ELR (cell line): Measurements from ENCODE around the gene SH3TC1.

Source experiments
- DNase-seq: peaks from one replicate; pipeline ENCODE4 v3.0.0-alpha.2; 2015; ENCODE audit warnings: low read depth

The SH3TC1 gene

DNA sequence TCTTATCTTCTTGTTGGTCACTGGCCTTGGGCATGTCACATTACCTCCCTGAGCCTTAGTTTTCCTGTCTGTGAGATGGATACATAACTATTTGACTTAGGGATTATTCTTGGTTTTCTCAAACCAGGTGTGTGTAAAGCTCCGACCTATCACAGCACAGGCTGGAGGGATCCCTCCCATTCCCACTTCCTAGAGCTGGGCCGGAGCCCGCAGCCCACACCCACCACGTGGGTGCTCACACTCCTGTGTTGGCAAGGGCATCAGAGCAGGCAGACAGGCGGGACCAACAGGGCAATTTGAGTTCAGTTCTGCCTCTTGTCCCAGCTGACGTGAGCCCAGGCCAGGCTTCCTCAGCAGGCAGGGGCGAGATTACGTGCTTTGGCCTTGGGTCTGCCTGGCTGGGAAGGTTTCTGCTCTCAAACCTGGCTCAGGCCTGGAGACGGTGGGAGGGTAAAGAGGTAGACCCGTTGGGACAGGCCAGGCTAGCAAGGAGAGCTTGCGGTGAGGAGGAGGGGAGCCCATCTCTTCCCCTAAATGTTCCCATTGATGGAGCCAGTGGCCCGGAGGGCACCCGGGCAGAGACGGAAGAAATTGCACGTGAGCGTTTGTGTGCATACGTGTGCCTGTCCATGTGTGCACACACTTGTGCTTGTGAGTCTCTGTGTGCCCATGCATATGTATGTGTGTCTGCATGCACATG lies 734 bp upstream of the SH3TC1 start:
- DNase-seq = no peak

DNA sequence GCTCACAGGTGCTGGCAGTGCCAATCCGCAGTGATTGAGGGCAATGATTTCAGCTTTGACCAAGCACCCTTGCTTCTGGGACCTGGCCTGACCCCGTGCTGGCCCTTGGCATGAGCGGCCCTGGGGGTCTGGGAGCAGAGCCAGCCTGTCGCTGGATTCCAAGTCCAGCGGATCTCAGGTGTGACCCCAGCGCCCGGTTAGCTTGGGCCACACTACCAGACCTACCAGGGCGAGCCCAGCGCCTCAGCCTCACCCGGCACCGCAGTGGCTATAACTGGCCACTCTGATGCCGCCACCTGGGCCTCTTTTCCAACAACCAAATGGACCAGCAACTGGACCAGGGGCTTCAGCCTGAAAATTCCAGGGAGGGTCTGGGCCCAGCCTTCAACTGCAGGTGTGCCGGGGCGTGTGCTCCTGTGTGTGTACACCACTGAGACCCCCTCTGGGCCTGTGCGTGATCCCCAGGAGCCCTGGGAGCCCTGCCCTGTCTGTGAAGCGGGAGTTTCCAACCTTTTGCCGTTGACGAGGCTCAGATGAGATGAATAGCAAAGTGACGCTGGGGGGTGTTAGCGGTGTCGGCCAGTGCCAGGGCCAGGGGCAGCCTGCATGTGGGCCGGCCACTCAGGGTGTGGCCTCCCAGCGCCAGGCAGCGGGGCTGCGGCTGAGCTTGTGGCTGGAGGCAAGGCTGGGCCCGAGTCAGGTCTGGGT lies 658 bp downstream of the SH3TC1 start:
- DNase-seq = no peak

DNA sequence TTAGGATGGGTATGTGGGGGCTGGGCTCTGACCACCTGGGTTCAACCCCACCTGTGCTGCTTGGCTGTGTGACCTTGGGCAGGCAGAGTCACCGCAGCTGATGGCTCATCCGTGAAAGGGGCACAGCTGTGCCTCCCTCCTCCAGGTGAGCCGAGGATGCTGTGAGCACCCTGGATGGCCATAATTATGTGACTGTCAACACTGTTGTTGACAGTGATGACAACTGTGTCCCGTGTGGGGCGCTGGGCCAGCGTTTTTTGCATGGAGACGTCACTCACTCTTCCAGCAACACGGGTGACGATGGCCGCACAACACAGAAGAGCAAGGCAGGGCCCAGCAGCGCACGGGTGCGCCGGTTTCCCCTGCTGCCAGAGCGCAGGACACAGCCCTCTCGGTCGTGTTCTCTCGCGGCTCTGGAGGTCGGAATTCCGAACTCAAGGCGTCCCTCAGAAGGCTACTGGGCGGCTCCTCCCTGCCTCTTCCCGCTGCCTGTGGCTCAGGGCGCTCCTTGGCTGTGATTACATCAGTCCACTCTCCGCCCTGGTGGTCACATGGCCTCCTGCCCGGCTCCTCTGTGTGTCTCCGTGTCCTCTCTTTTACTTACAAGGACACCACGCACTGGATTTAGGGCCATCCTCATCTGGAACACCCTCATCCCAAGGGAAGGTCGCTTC lies 1.3 kb downstream of the SH3TC1 start:
- DNase-seq = no peak

DNA sequence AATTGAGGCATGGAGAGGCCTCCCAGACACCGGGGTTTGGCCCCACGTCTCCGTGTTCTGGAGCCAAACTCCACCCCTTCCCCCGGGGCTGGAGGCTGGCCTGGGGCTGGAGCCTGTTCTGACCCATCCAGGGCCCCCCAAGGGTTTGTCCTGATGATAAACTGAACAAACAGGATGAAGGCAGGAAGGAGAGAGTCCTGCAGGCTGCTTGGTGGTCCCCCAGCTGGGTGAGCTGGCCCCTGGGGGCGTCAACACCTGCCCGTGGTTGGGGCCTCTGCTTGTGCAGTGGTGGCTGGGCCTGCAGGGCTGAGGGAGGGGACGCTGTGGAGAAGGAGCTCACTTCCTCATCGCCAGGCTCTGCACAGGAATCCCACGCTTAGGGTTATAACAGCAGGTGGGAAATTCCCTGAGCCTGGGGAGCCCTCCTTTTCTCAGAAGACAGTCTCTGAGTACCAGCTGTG lies 2.3 kb downstream of the SH3TC1 start:
- no peak for DNase-seq

DNA sequence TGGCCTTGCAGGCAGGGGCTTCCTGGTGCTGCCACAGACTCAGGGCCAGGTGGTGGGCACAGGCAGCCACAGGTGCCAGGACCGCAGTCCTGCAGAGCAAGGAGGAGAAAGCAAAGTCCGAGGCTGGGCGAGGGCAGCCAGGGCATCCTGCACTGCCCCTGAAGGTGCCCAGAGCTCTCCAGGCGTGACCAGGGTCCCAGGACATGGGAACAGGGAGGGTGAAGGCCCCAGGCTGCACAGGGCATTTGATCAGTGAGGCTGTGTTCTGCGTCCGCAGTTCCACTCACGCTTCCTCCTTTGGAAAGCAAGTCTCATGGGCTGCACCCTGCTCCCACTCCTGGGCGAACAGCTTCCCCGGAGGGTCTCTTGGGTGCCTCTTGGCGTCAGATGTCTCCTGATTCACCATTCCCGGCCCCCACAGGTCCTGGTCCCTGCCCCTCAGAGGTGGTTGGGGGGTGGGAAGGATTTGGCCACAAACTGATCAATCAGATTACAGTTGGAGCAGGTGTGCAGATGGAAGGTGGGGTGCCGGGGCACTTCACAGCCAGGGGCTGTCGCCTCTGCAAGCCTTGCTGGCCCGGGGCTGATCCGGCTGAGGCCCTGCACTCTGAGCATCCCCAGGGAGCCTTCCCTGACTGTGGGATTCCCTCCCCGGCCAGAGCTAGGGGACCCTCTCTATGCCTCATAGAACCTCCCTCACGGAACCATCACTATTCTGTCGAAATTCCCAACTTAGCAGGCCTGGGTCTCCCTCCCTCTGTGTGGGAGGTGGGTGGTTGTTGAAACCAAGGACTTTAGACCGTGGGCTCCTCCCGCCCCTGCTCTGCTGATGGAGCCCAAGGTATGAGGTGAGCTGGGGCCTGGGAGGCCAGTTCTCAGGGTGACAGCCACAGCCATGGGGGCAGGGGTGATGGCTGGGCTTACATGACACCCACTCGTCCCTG lies 3.3 kb downstream of the SH3TC1 start:
- no peak for DNase-seq

DNA sequence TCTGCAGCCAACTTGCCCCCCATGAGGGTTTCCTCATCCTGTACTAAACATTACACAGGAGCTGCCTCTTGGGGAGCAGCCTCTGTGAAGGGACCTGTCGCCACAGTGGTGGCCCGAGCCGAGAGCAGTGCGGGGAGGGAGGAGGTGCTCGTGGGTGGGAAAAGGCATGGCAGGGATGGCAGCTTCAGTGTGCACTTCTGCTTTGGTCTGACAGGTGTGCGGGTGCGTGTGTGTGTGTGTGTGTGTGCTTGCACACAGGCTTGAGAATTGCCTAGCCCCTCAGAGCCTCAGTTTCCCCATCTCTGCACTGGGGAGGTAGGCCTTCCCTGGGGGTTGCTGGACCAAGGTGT lies 3.9 kb downstream of the SH3TC1 start:
- no peak for DNase-seq

DNA sequence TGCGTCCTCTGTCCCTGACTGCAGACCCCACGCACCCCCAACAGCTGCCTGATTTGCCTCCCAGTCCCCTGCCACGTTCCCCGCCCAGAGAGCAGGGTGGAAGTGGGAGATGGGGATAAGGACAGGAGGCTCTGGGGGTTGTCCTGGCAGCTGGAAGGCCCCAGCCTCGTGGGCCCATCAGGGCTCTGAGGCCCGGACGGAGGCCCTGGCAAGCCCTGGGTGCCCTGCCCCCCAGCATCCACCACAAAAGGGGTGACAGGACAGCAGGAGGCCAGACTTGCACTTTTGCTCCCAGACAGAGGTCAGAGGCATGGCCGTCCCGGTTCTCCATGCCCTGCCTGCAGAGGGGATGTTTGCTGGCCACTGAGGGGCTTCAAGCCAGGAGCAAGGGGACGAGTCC lies 4.7 kb downstream of the SH3TC1 start:
- DNase-seq = no peak

DNA sequence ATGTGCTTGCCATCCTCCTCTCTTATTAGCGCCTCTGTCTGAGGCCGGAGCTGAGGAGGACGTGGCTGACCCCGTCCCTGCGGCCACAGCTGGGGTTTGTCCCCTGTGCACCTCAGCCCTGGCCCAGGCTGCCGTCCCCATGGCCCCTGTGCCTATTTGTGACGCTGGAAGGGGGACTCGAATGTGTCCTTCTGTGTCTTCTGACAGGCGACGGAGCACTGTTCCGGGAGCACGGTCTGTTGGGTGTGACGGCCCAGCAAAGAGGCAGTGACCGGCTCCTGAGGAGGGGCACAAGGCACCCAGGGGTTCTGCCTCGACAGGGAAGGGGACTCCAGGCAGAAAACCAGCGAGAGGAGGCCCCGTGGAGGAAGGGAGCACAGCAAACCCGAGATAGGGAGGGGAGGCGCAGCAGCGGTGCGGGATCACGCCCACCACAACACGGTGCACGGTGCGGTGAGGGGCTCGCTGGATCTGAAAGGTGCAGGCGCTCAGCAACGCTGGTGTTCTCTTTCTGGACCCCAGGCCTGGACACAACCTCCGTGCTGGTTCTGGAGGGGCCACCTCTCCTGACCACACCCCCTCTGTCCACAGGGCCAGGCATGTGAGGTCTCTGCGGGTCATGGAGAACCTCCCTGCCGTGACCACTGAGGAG lies 5.6 kb downstream of the SH3TC1 start:
- DNase-seq = no peak

DNA sequence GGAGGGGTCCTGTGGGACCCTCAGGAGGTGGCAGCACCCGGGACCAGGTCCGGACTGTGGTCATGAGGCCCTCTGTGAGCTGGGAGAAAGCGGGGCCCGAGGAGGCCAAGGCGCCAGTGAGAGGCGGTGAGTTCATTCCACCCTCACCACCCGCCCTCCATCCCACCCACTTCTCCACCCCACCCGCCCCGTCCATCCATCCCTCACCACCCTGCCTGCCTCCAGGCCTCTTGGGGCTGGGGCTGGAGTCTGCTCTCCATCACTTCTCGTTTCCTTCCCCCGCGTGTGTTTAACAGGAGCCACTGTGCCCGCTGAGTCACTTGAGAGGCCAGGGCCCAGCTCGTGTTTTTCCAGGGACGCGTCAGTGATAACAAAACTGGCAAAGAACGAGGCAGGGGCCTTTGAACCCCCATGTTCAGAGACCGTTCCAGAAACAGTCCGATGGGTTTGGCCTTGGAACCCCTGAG lies 6.2 kb downstream of the SH3TC1 start:
- DNase-seq = no peak

DNA sequence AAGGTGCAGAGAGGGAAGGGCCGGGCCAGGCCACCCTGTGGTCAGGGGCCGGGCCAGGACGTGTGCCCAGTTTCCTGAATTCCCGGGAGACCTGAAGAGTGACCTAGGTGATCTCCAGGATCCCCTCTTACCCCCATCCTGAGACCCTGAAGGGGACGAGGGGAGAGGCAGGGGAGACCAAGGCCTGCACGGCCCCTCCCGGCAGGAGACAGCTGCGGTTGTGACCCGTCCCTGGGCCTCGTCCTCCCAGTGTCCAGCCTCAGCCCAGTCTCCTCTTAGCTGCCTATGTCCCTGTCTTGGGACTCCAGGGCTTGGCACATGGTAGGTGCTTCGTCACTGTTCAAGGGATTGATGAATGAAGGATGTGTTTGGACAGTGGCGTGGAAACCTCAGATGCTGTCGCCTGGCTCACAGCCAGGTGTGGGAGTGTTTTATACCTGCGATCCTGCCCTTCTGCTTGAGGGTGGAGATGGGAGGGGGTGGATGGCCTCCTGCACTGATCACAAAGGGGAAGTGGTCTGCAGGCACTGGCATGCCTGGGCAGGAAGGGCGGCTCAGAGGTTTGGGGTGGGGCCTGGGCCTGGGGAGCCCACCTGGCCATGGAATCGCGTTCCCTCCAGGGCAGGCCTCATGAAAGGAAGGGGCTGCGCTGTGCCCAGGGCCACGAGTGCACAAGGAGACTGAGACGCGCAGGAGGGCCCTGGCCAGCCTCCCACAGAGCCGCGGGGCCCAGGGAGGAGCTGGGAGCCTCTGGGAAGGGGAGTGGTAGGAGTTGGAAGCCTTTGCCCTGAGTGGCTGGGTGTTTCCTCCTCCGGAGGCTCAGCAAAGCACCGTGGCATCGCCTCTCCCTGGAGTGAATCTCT lies 6.9 kb downstream of the SH3TC1 start:
- DNase-seq = no peak

DNA sequence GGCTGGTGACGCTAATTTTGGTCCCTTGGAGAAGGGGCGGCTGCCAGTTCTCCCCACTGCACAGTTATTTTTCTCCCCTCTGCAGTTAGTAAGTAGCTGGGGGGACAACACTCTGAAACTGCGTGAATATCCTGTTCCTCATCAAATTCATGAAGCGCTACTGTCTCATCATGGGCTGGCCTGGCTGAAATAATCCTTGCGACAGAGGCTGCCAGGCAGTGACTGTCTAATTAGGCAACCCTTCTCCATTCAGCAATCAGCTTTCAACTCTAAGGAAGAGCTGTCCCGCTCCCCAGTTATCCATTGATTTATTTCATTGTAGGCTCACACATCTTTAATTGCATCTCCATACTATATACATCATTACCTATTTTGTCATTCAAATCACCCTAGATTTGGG lies 8.2 kb downstream of the SH3TC1 start:
- DNase-seq = no peak

DNA sequence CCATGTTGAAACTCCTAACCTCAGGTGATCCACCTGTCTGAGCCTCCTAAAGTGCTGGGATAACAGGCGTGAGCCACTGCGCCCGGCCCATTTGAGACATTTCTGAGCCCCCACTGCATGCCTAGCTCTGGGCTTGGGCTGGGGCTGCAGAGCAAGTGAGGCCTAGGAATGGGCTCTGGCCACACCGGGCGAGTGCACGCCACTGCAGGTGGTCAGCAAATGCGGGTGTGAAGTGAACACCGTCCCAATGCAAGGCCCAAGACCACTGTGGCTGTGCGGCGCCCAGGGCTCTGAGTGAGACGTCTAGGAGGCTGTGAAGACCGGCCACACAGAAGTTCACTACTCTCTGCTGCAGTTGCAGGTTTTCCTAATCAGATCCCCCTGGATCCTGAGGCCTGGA lies 9.5 kb downstream of the SH3TC1 start:
- no peak for DNase-seq

DNA sequence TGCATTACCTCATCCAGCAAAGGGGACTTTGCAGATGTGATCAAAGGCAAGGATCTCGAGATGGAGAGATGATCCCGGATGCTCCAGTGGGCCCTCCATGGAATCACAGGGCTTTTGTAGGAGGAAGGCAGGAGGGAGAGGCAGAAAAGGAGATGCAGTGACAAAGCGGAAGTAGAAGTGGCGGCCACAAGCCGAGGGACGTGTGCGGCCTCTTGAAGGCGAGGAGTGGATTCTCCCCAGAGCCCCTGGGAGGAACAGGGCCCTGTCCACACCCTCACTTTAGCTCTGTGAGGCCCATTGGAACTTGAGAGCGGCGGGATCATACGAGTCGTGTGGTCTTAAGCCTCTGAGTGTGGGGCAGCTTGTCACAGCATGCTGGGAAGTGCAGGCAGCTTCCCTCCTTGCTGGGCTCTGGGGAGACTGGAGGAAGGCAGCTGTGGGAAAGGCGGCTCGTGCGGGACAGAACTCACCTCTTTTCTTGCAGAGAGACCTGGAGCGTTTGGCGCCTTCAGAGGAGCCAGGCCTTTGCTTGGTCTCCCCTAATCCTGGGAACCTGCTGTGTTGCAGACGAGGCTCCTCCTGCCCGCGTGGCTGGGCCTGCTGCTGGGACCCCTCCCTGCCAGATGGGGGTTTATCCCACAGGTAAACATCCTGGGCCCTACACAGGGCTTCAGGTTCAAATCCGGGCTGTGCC lies 10.2 kb downstream of the SH3TC1 start:
- DNase-seq = no peak

DNA sequence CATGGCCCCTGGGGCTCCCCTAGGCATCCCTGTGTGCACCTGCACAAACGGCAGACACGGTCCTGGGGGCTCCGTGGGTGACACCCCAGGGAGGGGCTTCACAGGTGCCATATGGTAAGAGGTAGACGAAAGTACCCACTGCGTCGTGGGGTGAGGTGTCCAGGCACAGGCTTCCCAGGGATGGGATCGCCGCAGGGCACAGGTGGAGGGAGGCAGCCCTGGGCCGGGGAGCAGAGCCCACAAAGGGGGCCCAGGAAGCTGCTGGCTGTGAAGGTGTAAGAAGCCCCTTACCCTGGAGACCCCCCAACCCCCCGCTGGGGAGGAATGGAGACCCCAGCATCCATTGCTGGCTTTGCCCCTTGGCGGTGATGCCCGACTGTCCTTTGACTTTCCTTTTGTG lies 10.9 kb downstream of the SH3TC1 start:
- no peak for DNase-seq

DNA sequence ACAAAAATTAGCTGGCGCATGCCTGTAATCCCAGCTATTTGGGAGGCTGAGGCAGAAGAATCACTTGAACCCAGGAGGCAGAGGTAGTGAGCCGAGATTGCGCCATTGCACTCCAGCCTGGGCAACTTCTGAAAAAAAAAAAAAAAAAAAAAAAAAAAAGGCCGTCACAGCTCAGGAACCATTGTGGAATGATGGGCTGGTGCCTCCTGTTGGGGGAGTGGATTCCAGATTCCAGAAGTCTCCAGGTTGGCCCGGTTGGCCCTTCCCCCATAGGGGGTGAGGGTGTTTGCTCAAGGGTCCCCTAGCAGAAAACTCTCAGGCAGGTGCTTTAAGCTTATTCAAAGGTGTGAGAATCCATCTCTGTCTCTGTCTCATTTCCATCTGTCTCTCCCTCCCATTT lies 11.5 kb downstream of the SH3TC1 start:
- no peak for DNase-seq

DNA sequence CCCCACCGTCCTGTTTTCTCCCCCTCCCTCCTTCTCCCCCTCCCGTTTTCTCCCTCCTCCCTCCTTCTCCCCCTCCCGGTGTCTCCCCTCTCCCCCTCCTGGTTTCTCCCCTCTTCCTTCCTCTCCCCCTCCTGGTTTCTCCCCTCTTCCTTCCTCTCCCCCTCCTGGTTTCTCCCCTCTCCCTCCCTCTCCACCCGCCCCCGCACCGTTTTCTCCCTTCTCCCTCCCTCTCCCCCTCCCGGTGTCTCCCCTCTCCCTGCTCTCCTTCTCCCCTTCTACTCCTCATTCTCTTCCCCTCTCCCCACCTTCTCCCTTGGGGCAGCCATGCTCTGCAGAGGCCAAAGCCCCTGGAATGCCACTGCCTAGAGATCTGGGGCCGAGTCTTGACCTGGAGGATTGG lies 12.2 kb downstream of the SH3TC1 start:
- no peak for DNase-seq

DNA sequence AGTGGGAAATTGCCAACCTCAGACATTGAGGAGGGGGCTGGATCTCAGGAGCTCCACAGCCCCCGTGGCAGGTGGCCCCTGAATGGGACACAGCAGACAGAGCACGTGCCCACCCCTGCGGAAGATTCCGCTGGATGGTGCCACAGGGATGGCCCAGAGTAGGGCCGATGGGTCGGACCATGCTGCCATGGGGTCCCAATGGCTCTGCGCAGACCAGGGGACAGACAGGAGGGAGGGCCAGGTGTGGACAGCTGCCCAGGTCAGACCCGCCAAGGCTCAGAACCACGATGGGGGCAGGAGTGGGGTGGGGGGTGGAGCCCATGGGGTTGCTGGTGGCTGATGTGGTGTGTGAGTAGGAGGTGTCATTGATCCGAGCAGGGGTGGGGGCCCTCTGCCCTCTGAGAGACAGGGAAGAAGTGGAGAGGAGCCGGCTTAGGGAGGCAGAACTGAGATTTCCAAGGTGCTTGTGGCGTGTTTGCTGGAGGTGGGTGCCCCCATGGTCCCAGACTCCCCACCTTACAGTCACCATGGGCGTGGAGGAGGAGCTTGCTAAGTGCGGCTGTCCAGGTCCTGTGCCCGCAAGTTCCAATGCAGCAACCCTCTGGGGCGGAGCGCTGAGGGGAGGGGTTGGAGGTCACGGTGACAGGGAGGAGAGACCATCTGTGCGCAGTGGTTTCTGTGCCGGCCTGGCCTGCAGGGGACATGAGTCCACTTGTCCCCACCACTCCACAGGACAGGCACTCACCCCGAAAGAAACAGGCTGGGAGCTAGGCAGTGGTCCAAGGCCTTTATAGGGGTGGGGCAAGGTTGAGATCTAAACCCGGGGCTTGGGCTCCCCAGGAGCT lies 12.9 kb downstream of the SH3TC1 start:
- no peak for DNase-seq

DNA sequence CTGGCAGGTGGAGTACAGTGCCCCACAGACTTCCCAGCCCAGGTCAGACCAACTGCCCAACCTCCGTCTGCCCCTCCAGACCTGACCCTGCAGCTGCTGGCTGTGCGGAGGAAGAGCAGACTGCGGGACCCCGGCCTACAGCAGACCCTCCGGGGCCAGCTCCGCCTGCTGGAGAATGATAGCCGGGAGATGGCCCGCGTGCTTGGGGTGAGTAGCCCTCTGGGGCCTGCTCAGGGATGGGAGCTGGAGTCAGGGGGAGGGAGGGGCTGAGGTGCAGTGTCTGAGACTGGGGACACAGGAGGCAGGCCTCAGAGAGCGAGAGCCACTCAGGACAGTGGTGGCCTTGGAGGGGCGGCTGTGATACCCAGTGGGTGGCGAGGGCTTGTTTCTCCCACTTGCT lies 13.5 kb downstream of the SH3TC1 start:
- no peak for DNase-seq

DNA sequence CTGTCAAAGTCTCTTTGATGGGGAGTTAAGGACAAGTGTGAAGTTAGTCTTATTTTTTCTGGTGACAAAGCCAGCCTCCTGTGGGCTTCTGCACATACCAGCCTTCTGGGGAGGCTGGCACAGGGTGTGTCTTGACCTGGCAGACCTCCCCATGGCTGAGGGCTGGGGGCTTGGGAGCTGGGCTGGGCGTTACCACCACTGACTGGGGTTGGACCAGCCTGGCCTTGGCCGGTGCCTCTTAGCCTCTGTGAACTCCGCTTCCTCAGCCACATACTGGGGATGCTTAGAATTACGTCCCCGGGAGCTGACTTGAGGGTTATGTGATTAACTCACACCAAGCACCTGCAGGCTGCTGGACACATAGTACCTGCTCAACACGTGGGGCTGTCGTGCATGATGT lies 14.0 kb downstream of the SH3TC1 start:
- no peak for DNase-seq
